Suprapubic skin (tissue), 4 donors: ENCODE measurements around the gene HNRNPF. TPM values are rescaled to one million over a fixed set of nuclear protein-coding genes. Genes with fewer than 3 reads are reported as not detected.

Experiments used
- DNase-seq, 2 donors: peaks; one replicate each; pipeline ENCODE4 v3.0.0-alpha.2; 2019; ENCODE audit warnings: low spot score in 2 of 2
- H3K27ac ChIP-seq: fragments of 200-600 bp; sonication (generic); one replicate; pipeline ENCODE4 v1.5.1; 2019
- H3K27me3 ChIP-seq: fragments of 200-600 bp; sonication (generic); one replicate; pipeline ENCODE4 v1.5.1; 2019
- H3K36me3 ChIP-seq: fragments of 200-600 bp; sonication (generic); one replicate; pipeline ENCODE4 v1.5.1; 2019
- H3K4me1 ChIP-seq: fragments of 200-600 bp; sonication (generic); one replicate; pipeline ENCODE4 v1.5.1; 2019
- H3K4me3 ChIP-seq: fragments of 200-600 bp; sonication (generic); one replicate; pipeline ENCODE4 v1.5.1; 2019; ENCODE audit warnings: mild to moderate bottlenecking
- H3K9me3 ChIP-seq: fragments of 200-600 bp; sonication (generic); one replicate; pipeline ENCODE4 v1.5.1; 2019
- EP300 ChIP-seq: sonication (generic); formaldehyde crosslinking; IDR thresholded peaks from one replicate; pipeline ENCODE4 v1.6.1; 2017; ENCODE audit warnings: antibody characterized with exemption
- POLR2A ChIP-seq, 2 donors: fragments of 450-650 bp; IDR thresholded peaks; one replicate each; pipeline ENCODE4 v1.6.1; 2017; ENCODE audit warnings: antibody characterized with exemption in 2 of 2, mild to moderate bottlenecking in 2 of 2, moderate library complexity in 2 of 2
- POLR2AphosphoS5 ChIP-seq, 3 donors: sonication (generic); formaldehyde crosslinking; IDR thresholded peaks; one replicate each; pipeline ENCODE4 v1.6.1; 2017; ENCODE audit warnings: antibody characterized with exemption in 3 of 3
- WGBS: methylation state at CpG from one replicate; pipeline ENCODE4 v1.1.5; 2018; 5-methylcytosine and 5-hydroxymethylcytosine counted together
- total RNA-seq, 4 donors: library from RNA; depleted of rRNA; stranded (reverse); fragments of >200 nt; gene quantifications; one replicate each; pipeline ENCODE4 v1.1.0, GENCODE V29; 2016
- TF ChIP-seq, protein P1 (sequence below), 2 donors: fragments of 200-600 bp in 1 of 2; fragments of 450-650 bp in 1 of 2; sonication (generic) in 1 of 2; IDR thresholded peaks; one replicate each; pipeline ENCODE4 v1.5.1; 2016 to 2019; ENCODE audit warnings: antibody characterized with exemption in 2 of 2, mild to moderate bottlenecking in 1 of 2, moderate library complexity in 1 of 2

The HNRNPF gene
- total RNA-seq, 4 donors from 2014 or later: 180 to 248 (median 217) TPM

DNA sequence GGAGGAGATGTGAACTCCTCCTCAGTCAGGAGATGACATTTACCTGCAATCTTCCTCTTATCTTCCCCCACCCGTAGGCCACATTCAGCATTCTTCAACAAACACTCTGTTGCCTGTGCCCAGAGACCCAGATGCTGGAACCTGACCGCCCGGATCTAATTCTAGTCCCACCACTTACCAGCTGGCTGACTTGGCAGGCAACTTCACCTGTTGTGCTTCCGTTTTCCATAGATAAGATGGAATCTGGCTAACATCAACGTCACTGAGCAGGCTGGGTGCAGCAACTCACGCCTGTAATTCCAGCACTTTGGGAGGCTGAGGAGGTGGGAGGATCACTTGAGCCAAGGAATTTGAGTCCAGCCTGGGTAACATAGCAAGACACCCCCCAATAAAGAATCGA, 58.8 kb downstream of the HNRNPF start:
- H3K4me3 ChIP-seq: no peak overlapping the region
- TF ChIP-seq POLR2A (IDR thresholded peaks at IDR 0.05) (no peak), EP300 (no peak), POLR2AphosphoS5 (IDR thresholded peaks at IDR 0.05) (no peak)
- TF ChIP-seq, protein P1, sequence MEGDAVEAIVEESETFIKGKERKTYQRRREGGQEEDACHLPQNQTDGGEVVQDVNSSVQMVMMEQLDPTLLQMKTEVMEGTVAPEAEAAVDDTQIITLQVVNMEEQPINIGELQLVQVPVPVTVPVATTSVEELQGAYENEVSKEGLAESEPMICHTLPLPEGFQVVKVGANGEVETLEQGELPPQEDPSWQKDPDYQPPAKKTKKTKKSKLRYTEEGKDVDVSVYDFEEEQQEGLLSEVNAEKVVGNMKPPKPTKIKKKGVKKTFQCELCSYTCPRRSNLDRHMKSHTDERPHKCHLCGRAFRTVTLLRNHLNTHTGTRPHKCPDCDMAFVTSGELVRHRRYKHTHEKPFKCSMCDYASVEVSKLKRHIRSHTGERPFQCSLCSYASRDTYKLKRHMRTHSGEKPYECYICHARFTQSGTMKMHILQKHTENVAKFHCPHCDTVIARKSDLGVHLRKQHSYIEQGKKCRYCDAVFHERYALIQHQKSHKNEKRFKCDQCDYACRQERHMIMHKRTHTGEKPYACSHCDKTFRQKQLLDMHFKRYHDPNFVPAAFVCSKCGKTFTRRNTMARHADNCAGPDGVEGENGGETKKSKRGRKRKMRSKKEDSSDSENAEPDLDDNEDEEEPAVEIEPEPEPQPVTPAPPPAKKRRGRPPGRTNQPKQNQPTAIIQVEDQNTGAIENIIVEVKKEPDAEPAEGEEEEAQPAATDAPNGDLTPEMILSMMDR (IDR thresholded peaks at IDR 0.05): no peak
- H3K27ac ChIP-seq: no peak overlapping the region

DNA sequence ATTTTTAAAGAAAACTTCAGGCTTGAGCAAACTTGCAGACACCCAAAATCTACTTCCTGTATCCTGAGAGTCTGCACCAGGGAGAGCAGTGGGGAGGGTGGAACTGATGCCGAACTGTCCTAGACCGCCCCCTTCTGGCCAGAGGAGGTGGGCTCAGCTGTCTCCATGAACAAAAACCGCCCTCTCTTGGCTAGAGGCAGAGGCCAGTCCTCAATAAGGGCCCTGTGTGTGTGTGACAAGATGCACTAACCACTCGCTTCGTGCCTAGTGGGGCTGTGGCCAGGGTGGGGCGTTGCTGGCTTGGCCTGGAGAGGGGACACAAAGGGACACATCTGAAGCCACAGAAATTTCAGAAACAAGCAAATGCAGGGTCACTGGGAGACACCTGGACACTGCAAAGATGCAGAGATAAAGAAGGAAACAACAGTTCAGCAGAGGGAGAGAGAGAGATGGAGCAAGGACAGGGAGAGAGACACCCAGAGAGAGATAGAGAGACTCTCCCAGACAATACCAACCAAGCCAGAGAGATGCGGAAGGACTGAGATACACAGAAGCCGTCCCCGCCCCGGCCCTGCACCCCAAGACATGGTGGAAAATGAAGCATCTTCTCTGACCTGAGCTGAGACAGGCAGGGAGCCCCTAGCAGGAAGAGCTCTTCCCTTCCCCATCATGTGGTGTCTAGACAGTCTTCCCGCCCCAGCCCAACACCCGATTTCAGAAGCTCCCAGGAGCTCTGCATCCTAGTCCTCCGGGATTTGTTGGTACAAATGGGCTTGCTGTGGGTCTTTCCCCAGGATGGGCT, 60.3 kb downstream of the HNRNPF start:
- Histone ChIP-seq H3K4me3 (no peak overlapping the region), H3K4me1 (peaks cover 12% of the 10 kb centered on the region), H3K27me3 (no peaks in the 10 kb centered on the region), H3K9me3 (no peaks in the 10 kb centered on the region), H3K27ac (no peak overlapping the region), H3K36me3 (no peaks in the 10 kb centered on the region)
- WGBS: 54% methylated on average over 13 of the region's 13 CpGs
- TF ChIP-seq POLR2A (IDR thresholded peaks at IDR 0.05) (no peak), POLR2AphosphoS5 (IDR thresholded peaks at IDR 0.05) (no peak)
- TF ChIP-seq, protein P1 (IDR thresholded peaks at IDR 0.05): peak; percentile 76 to 86
- DNase-seq: peak; percentile 85 to 90

More for the DNA sequence above, 58.8 kb downstream of the HNRNPF start:
- Histone ChIP-seq H3K27me3 (no peaks in the 10 kb centered on the region), H3K4me1 (peaks cover 21% of the 10 kb centered on the region), H3K36me3 (no peaks in the 10 kb centered on the region), H3K9me3 (no peaks in the 10 kb centered on the region)
- no peak for DNase-seq
- 47% methylated on average over 7 of the region's 7 CpGs for WGBS

DNA sequence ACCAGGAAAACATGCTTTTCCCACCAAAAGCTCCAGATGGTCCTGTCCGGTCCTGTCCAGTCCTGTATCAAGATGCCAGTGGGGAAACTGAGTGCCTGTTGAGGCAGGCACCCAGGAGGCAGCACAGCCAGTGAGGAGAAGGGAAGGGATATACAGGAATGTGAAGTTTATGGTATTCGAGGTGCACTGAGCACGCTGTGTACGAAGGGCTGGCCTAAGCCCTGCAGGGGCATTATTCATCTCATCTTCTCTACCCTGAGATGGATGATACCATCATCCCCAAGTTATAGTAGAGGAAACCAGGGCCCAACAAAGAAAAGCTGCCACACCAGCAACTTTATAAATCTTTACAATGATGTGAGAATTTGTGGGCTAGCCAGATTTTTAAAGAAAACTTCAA, 61.0 kb downstream of the HNRNPF start:
- TF ChIP-seq, protein P1 (IDR thresholded peaks at IDR 0.05): no peak
- TF ChIP-seq POLR2A (IDR thresholded peaks at IDR 0.05) (no peak), POLR2AphosphoS5 (IDR thresholded peaks at IDR 0.05) (no peak), EP300 (no peak)
- WGBS: 77% methylated on average over 4 of the region's 4 CpGs
- DNase-seq: no peak

DNA sequence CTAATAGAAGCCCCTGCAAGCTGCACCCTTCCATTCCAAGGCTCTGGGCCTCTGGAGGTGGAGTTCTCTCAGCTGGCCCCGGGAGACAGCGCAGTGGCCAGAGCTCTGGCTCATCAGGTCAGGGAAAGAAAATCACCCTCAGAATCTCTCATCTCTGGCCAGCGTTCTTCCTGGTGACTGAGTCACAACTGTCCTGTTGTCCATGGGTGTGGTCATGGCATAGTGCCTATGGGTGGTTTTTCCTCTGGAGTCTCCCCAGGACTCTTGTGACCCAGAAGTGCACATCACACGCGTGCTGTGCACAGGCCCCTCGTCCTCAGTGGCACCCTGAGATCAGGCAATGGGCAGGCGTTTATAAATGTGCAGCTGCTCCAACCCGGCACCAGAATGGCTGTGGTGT, 64.9 kb downstream of the HNRNPF start:
- Histone ChIP-seq H3K9me3 (no peaks in the 10 kb centered on the region), H3K4me1 (peaks cover 6% of the 10 kb centered on the region), H3K27ac (no peak overlapping the region), H3K36me3 (no peaks in the 10 kb centered on the region), H3K4me3 (no peak overlapping the region), H3K27me3 (peaks cover 4% of the 10 kb centered on the region)
- DNase-seq: no peak
- TF ChIP-seq POLR2AphosphoS5 (IDR thresholded peaks at IDR 0.05) (no peak), EP300 (no peak), POLR2A (IDR thresholded peaks at IDR 0.05) (no peak)
- TF ChIP-seq, protein P1 (IDR thresholded peaks at IDR 0.05): no peak
- WGBS: 42% methylated on average over 7 of the region's 8 CpGs

More for the DNA sequence above, 61.0 kb downstream of the HNRNPF start:
- Histone ChIP-seq H3K36me3 (no peaks in the 10 kb centered on the region), H3K4me3 (no peak overlapping the region), H3K27me3 (no peaks in the 10 kb centered on the region), H3K9me3 (no peaks in the 10 kb centered on the region), H3K27ac (no peak overlapping the region), H3K4me1 (peaks cover 7% of the 10 kb centered on the region)

DNA sequence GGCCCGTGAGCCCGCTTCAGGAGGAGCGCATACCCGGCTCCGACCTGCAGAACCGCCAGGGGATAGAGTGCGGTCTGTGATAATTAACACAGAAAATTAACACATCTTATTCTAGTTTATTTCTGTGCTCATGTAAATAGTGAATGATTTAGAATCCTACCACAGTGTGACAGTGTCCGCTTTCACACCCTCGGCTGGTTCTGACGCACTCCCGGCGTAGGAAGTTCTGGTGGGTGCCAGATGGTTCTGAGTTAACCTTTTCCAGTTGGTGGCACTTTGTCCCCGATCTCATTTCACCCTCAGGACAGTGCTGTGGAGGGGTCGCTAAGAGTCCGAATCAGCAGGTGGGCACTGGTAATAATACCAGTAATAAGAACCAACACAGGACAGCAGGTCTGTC, 65.9 kb downstream of the HNRNPF start:
- Histone ChIP-seq H3K27me3 (peaks cover 11% of the 10 kb centered on the region), H3K36me3 (no peaks in the 10 kb centered on the region), H3K4me1 (peaks cover 6% of the 10 kb centered on the region), H3K9me3 (no peaks in the 10 kb centered on the region), H3K27ac (no peak overlapping the region), H3K4me3 (no peak overlapping the region)
- no peak for DNase-seq
- 90% methylated on average over 15 of the region's 15 CpGs for WGBS
- TF ChIP-seq POLR2A (IDR thresholded peaks at IDR 0.05): no peak
- TF ChIP-seq, protein P1 (IDR thresholded peaks at IDR 0.05): no peak
- TF ChIP-seq EP300: no peak
- no peak for TF ChIP-seq POLR2AphosphoS5 (IDR thresholded peaks at IDR 0.05)
